ENCODE data around the gene MIR17HG.
A peak's percentile ranks its signal among the peaks of the same experiment; 100 is the strongest.

The MIR17HG gene

GRCh38 chr13:91347202-91347995 is at the start of gene MIR17HG:
MIR17HG (plus strand) TSS chr13:91347687.
- no peak for TF ChIP-seq CTCF (IDR thresholded peaks at IDR 0.05; ENCODE audit: insufficient read depth, low read depth, low read length, missing control alignments)
- H3K4me3 ChIP-seq (ENCODE audit: low read length) = peak within 1 kb of the TSS; percentile 53
- peak; percentile 94 for DNase-seq (ENCODE audit: low read depth)

GRCh38 chr13:91298060-91298459 is 49.4 kb upstream of the MIR17HG start:
- no peak for DNase-seq (ENCODE audit: low read depth)
- TF ChIP-seq CTCF (IDR thresholded peaks at IDR 0.05; ENCODE audit: insufficient read depth, low read depth, low read length, missing control alignments) = no peak
- no peak overlapping the region for H3K4me3 ChIP-seq (ENCODE audit: low read length)

GRCh38 chr13:91302111-91302510 is 45.4 kb upstream of the MIR17HG start:
- no peak overlapping the region for H3K4me3 ChIP-seq (ENCODE audit: low read length)
- DNase-seq (ENCODE audit: low read depth) = no peak
- TF ChIP-seq CTCF (IDR thresholded peaks at IDR 0.05; ENCODE audit: insufficient read depth, low read depth, low read length, missing control alignments) = no peak

- DNase-seq (ENCODE audit: low read depth) = no peak
- no peak for TF ChIP-seq CTCF (IDR thresholded peaks at IDR 0.05; ENCODE audit: insufficient read depth, low read depth, low read length, missing control alignments)
- no peak overlapping the region for H3K4me3 ChIP-seq (ENCODE audit: low read length)
Measured at GRCh38 chr13:91303031-91303430, 44.5 kb upstream of the MIR17HG start.

GRCh38 chr13:91304741-91305140 is 42.7 kb upstream of the MIR17HG start:
- DNase-seq (ENCODE audit: low read depth) = no peak
- no peak overlapping the region for H3K4me3 ChIP-seq (ENCODE audit: low read length)
- no peak for TF ChIP-seq CTCF (IDR thresholded peaks at IDR 0.05; ENCODE audit: insufficient read depth, low read depth, low read length, missing control alignments)

- H3K4me3 ChIP-seq (ENCODE audit: low read length) = no peak overlapping the region
- TF ChIP-seq CTCF (IDR thresholded peaks at IDR 0.05; ENCODE audit: insufficient read depth, low read depth, low read length, missing control alignments) = no peak
- no peak for DNase-seq (ENCODE audit: low read depth)
Measured at GRCh38 chr13:91305652-91306051, 41.8 kb upstream of the MIR17HG start.

GRCh38 chr13:91307887-91308286 is 39.6 kb upstream of the MIR17HG start:
- no peak for TF ChIP-seq CTCF (IDR thresholded peaks at IDR 0.05; ENCODE audit: insufficient read depth, low read depth, low read length, missing control alignments)
- H3K4me3 ChIP-seq (ENCODE audit: low read length) = no peak overlapping the region
- no peak for DNase-seq (ENCODE audit: low read depth)

Measured in epithelial cell of esophagus (primary cell).